Measurements from ENCODE around the gene GATD1. TPM values are rescaled to one million over a fixed set of nuclear protein-coding genes. Genes with fewer than 3 reads are reported as not detected.

The GATD1 gene
- total and polyA plus RNA-seq, 9 of the 15 experiments (the other 6 are each of a cell fraction or from before 2014, with no cell fraction given) = 2.8 to 144 (median 36.9) TPM

DNA sequence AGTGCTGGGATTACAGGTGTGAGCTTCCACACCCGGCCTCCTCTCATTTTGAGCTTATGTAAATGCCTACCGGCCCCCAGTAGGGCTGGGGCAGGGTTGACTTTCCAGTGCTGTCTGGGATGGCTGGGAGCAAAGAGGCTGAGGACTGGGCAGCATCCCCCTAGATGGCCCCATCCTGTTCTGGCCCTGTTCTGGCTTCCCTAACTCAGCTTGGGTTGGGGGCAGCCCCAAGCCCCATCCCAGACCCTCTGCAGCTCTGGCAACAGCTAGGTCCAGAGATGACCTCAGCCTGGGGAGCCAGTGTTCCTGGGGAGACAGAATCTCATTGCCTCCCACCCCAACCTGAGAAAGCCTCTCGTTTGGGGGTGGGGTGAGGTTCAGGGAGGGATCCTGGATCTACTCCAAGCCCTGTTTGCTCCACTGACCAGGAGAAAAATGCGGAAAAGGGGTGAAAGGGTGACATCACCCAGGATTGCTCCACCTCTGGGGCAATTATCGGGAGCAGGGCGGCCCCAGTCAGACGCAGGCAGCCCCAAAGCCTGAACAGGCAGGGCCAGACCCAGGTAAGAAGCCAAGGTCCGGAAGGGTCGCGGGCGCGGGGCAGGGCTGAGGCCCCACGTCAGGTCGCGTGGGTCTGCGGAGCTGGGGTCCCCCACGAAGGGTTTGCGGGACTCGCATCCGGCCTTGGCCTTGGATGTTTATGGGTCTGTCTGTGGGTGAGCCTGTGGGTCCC, 41.3 kb upstream of the GATD1 start, which contains the start of gene PNPLA2 (continued):
- peak; percentile 8; the same call in 1 of the 2 replicates for TF ChIP-seq GATAD2B (IDR thresholded peaks at IDR 0.05; ENCODE audit: borderline replicate concordance)
- TF ChIP-seq HDAC3 (IDR thresholded peaks at IDR 0.05; ENCODE audit: borderline replicate concordance, partially characterized antibody) = no peak
- peak; percentile 9 for TF ChIP-seq CHD1 (IDR thresholded peaks at IDR 0.05; ENCODE audit: low read length)
- peak; percentile 62; the same call in 1 of the 2 replicates for TF ChIP-seq CEBPG (CRISPR knock-in tag; IDR thresholded peaks at IDR 0.05)
- TF ChIP-seq CEBPG (tag; conservative IDR thresholded peaks at IDR 0.05 in 1 of 2, IDR thresholded peaks at IDR 0.05 in 1 of 2) = peak; percentile 29 to 41; a peak in 2 of 4 replicates
- no peak; the same call in 1 of the 2 replicates for TF ChIP-seq JUN (IDR thresholded peaks at IDR 0.05; ENCODE audit: borderline replicate concordance, low read depth, low read length)
- TF ChIP-seq JUN (CRISPR knock-in tag; IDR thresholded peaks at IDR 0.05; ENCODE audit: borderline replicate concordance) = peak; percentile 78; the same call in 1 of the 2 replicates
- TF ChIP-seq, protein P1, sequence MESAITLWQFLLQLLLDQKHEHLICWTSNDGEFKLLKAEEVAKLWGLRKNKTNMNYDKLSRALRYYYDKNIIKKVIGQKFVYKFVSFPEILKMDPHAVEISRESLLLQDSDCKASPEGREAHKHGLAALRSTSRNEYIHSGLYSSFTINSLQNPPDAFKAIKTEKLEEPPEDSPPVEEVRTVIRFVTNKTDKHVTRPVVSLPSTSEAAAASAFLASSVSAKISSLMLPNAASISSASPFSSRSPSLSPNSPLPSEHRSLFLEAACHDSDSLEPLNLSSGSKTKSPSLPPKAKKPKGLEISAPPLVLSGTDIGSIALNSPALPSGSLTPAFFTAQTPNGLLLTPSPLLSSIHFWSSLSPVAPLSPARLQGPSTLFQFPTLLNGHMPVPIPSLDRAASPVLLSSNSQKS (CRISPR knock-in tag; IDR thresholded peaks at IDR 0.05) = no peak

DNA sequence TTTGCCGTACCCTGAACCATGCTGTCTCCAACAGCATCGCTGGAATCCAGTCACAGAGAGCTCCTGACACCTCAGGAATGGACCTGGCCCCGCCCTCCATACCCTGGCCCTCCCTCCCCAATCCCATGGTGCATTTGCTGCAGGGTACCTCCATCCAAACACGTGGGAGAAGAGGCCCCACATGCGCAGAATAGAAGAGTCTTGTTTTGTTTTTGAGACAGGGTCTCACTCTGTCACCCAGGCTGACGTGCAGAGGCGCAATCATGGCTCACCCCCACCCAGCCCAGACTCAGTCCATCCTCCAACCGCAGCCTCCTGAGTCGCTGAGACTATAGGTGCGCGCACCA, 39.1 kb upstream of the GATD1 start:
- no peak overlapping the region for H3K9ac ChIP-seq (ENCODE audit: insufficient read depth in 1 of 2, low read depth in 2 of 2, low read length in 2 of 2)
- CTCF ChIA-PET (ENCODE audit: low intra/inter-chr PET ratio) = no interaction called here
- TF ChIP-seq SMAD2 (IDR thresholded peaks at IDR 0.05; ENCODE audit: low read depth, low read length) (no peak), POLR2AphosphoS5 (IDR thresholded peaks at IDR 0.05; ENCODE audit: control insufficient read depth, insufficient read depth, low read depth, low read length) (no peak), SLC30A9 (CRISPR knock-in tag; IDR thresholded peaks at IDR 0.05) (no peak), NFIX (CRISPR knock-in tag; IDR thresholded peaks at IDR 0.05; ENCODE audit: low read depth) (no peak), ZC3H4 (CRISPR knock-in tag; IDR thresholded peaks at IDR 0.05; ENCODE audit: borderline replicate concordance) (no peak), ZEB2 (IDR thresholded peaks at IDR 0.05) (no peak), NRF1 (conservative IDR thresholded peaks at IDR 0.05 in 1 of 2, IDR thresholded peaks at IDR 0.05 in 1 of 2) (peak; percentile 35 to 57)
- TF ChIP-seq, protein P2, sequence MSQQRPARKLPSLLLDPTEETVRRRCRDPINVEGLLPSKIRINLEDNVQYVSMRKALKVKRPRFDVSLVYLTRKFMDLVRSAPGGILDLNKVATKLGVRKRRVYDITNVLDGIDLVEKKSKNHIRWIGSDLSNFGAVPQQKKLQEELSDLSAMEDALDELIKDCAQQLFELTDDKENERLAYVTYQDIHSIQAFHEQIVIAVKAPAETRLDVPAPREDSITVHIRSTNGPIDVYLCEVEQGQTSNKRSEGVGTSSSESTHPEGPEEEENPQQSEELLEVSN (IDR thresholded peaks at IDR 0.05; ENCODE audit: borderline replicate concordance in 1 of 2, extremely low read depth in 1 of 2, insufficient read depth in 1 of 2, insufficient read length in 1 of 2, low read depth in 1 of 2, low read length in 1 of 2, poor library complexity in 1 of 2, severe bottlenecking in 1 of 2) = peak in 1 of 2 experiments; percentile 23
- TF ChIP-seq, protein P3, sequence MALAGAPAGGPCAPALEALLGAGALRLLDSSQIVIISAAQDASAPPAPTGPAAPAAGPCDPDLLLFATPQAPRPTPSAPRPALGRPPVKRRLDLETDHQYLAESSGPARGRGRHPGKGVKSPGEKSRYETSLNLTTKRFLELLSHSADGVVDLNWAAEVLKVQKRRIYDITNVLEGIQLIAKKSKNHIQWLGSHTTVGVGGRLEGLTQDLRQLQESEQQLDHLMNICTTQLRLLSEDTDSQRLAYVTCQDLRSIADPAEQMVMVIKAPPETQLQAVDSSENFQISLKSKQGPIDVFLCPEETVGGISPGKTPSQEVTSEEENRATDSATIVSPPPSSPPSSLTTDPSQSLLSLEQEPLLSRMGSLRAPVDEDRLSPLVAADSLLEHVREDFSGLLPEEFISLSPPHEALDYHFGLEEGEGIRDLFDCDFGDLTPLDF (CRISPR knock-in tag; IDR thresholded peaks at IDR 0.05) = no peak

More for the DNA sequence above, 39.1 kb upstream of the GATD1 start:
- Histone ChIP-seq H3K79me2 (ENCODE audit: control insufficient read depth, insufficient read depth, low read length) (peaks cover 43% of the 10 kb centered on the region), H3K27ac (ENCODE audit: extremely low read depth, low read depth, low read length) (no peak overlapping the region), H3K4me1 (replicated peaks in 1 of 2; ENCODE audit: control insufficient read depth in 2 of 2, insufficient read depth in 2 of 2, low read length in 2 of 2) (peaks cover 20 to 67% of the 10 kb centered on the region in 2 experiments; a peak in 4 of 5 replicates), H3K4me3 (no peak overlapping the region), H4K20me1 (replicated peaks; ENCODE audit: control insufficient read depth, insufficient read depth, low read length) (peaks cover 25% of the 10 kb centered on the region), H3K4me2 (ENCODE audit: insufficient read depth, low read length) (no peak overlapping the region), H3K9me3 (replicated peaks; ENCODE audit: control insufficient read depth, insufficient read depth, low read depth, low read length) (no peaks in the 10 kb centered on the region), H3K9me1 (ENCODE audit: control insufficient read depth, insufficient read depth, low read length) (peaks cover 6% of the 10 kb centered on the region), H3K36me3 (ENCODE audit: control insufficient read depth, insufficient read depth, low read length) (peaks cover 37% of the 10 kb centered on the region), H2AFZ (ENCODE audit: low read depth, low read length) (0 out of 2 replicates have a peak overlapping the region, but pooled peaks have one; percentile 32), H3K27me3 (ENCODE audit: control insufficient read depth in 2 of 2, insufficient read depth in 2 of 2, low read length in 2 of 2) (no peaks in the 10 kb centered on the region)
- in situ Hi-C loops (cut with MboI) = no loop called here
- WGBS (ENCODE audit: insufficient coverage, low coverage, missing lambda C conversion rate) = 58% methylated on average over 10 of the region's 11 CpGs
- BruUV-seq (replicated peaks) = no TSS peak
- intact Hi-C loops (cut with micrococcal nuclease) = no loop called here
- peak in 2 of 4 experiments; percentile 56 to 68 for DNase-seq (ENCODE audit: extremely low read depth in 1 of 4, low spot score in 3 of 4)
- POLR2A ChIA-PET = interaction anchor here (0.8 to 5.2 kb wide), 5 partner anchors 9 to 27 kb away, joined by 3 to 36 read pairs (median 6); partner anchors contain the start of genes CEND1, POLR2L and TSPAN4
- FAIRE-seq = peak; percentile 26
- peak; percentile 7; the same call in 1 of the 3 replicates for ATAC-seq

Measured in K562 (cell line).